ENCODE measurements around the gene SAMD4A. TPM values are rescaled to one million over a fixed set of nuclear protein-coding genes. Genes with fewer than 3 reads are reported as not detected.

The SAMD4A gene
- total RNA-seq, 1 donor from 2014 or later = 66.0 TPM

GRCh38 chr14:54698501-54698900 lies 131.6 kb downstream of the SAMD4A start:
- Histone ChIP-seq H3K9me3 (no peaks in the 10 kb centered on the region), H3K4me1 (peaks cover 8 to 50% of the 10 kb centered on the region in 2 donors), H3K27me3 (no peaks in the 10 kb centered on the region), H3K4me3 (no peak overlapping the region), H3K36me3 (peaks cover 6 to 12% of the 10 kb centered on the region in 2 donors), H3K27ac (peak overlapping the region; percentile 66 to 77)
- TF ChIP-seq CTCF (IDR thresholded peaks at IDR 0.05) = no peak
- intact Hi-C loops (cut with DNase I) = loop anchor here (2.0 kb wide), 1 partner anchor 14 kb away; no protein-coding TSS in a partner anchor
- DNase-seq (ENCODE audit: low spot score in 2 of 2) = no peak

- DNase-seq (ENCODE audit: low spot score in 2 of 2) = peak in 1 of 2 donors; percentile 81
- no peak overlapping the region for H3K4me3 ChIP-seq
- TF ChIP-seq CTCF (IDR thresholded peaks at IDR 0.05) = no peak
- peaks cover 6 to 12% of the 10 kb centered on the region in 2 donors for H3K36me3 ChIP-seq
- peak overlapping the region; percentile 66 to 77 for H3K27ac ChIP-seq
- peaks cover 8 to 55% of the 10 kb centered on the region in 2 donors for H3K4me1 ChIP-seq
- H3K9me3 ChIP-seq = no peaks in the 10 kb centered on the region
- H3K27me3 ChIP-seq = no peaks in the 10 kb centered on the region
- intact Hi-C loops (cut with DNase I) = loop anchor here (2.0 kb wide), 1 partner anchor 14 kb away; no protein-coding TSS in a partner anchor
Observed at GRCh38 chr14:54698966-54699530, 132.1 kb downstream of the SAMD4A start.

- peak overlapping the region; percentile 66 to 77 for H3K27ac ChIP-seq
- no peaks in the 10 kb centered on the region for H3K9me3 ChIP-seq
- H3K36me3 ChIP-seq = peaks cover 6 to 12% of the 10 kb centered on the region in 2 donors
- H3K4me1 ChIP-seq = peaks cover 8 to 61% of the 10 kb centered on the region in 2 donors
- no peak for DNase-seq (ENCODE audit: low spot score in 2 of 2)
- intact Hi-C loops (cut with DNase I) = loop anchor here (2.0 kb wide), 1 partner anchor 13 kb away; no protein-coding TSS in a partner anchor
- H3K27me3 ChIP-seq = no peaks in the 10 kb centered on the region
- TF ChIP-seq CTCF (IDR thresholded peaks at IDR 0.05) = no peak
- no peak overlapping the region for H3K4me3 ChIP-seq
Observed at GRCh38 chr14:54699735-54700134, 132.8 kb downstream of the SAMD4A start.

GRCh38 chr14:54700717-54701116 lies 133.8 kb downstream of the SAMD4A start:
- H3K27ac ChIP-seq = peak overlapping the region; percentile 66 to 77

GRCh38 chr14:54702014-54702491 lies 135.1 kb downstream of the SAMD4A start:
- H3K9me3 ChIP-seq = no peaks in the 10 kb centered on the region
- TF ChIP-seq CTCF (IDR thresholded peaks at IDR 0.05) = no peak
- intact Hi-C loops (cut with DNase I) = no loop called here
- H3K4me1 ChIP-seq = peaks cover 8 to 62% of the 10 kb centered on the region in 2 donors
- H3K4me3 ChIP-seq = no peak overlapping the region
- no peaks in the 10 kb centered on the region for H3K27me3 ChIP-seq
- DNase-seq (ENCODE audit: low spot score in 2 of 2) = no peak
- H3K36me3 ChIP-seq = peaks cover 6 to 12% of the 10 kb centered on the region in 2 donors
- peak overlapping the region in 1 of 2 donors; percentile 66 for H3K27ac ChIP-seq

More at GRCh38 chr14:54700717-54701116, 133.8 kb downstream of the SAMD4A start:
- DNase-seq (ENCODE audit: low spot score in 2 of 2) = no peak
- no peaks in the 10 kb centered on the region for H3K27me3 ChIP-seq
- no peaks in the 10 kb centered on the region for H3K9me3 ChIP-seq
- no peak for TF ChIP-seq CTCF (IDR thresholded peaks at IDR 0.05)
- H3K4me3 ChIP-seq = no peak overlapping the region
- intact Hi-C loops (cut with DNase I) = no loop called here
- H3K4me1 ChIP-seq = peaks cover 8 to 62% of the 10 kb centered on the region in 2 donors
- peaks cover 6 to 12% of the 10 kb centered on the region in 2 donors for H3K36me3 ChIP-seq
